Testis (tissue), 2 donors: ENCODE measurements around the gene PTPRQ.

Experiments
- CTCF ChIP-seq, 3 experiments: fragments of 450-650 bp in 2 of 3; fragments of 200-600 bp in 1 of 3; sonication (generic) in 1 of 3; IDR thresholded peaks; one replicate each; pipeline ENCODE4 v1.5.1; 2016 to 2019; ENCODE audit warnings: antibody characterized with exemption in 3 of 3, mild to moderate bottlenecking in 2 of 3, moderate library complexity in 1 of 3
- POLR2A ChIP-seq: fragments of 450-650 bp; IDR thresholded peaks from one replicate; pipeline ENCODE4 v1.6.1; 2017; ENCODE audit warnings: antibody characterized with exemption, mild to moderate bottlenecking, moderate library complexity

- TF ChIP-seq CTCF (IDR thresholded peaks at IDR 0.05) (no peak), POLR2A (no peak)
These were observed 146.1 kb downstream of the PTPRQ start for GRCh38 chr12:80590085-80590484.
